Muscle of leg (tissue), 11 donors: ENCODE measurements around the gene TIMM22. TPM values are rescaled to one million over a fixed set of nuclear protein-coding genes. Genes with fewer than 3 reads are reported as not detected.

ENCODE experiments used
- DNase-seq: peaks from one replicate; pipeline ENCODE4 v3.0.0; 2013
- H3K27ac ChIP-seq: one replicate; pipeline ENCODE4 v1.5.1; 2013; ENCODE audit warnings: mild to moderate bottlenecking, low read length, control low read depth
- H3K27me3 ChIP-seq: one replicate; pipeline ENCODE4 v1.6.1; 2013; ENCODE audit warnings: low read length; ENCODE audit not compliant: control insufficient read depth, insufficient read depth
- H3K36me3 ChIP-seq: one replicate; pipeline ENCODE4 v1.6.1; 2013; ENCODE audit warnings: low read length; ENCODE audit not compliant: control insufficient read depth, insufficient read depth
- H3K4me1 ChIP-seq: one replicate; pipeline ENCODE4 v1.6.1; 2013; ENCODE audit warnings: low read length; ENCODE audit not compliant: control insufficient read depth, insufficient read depth
- H3K4me3 ChIP-seq: one replicate; pipeline ENCODE4 v1.5.1; 2013; ENCODE audit warnings: low read length, control low read depth
- H3K9me3 ChIP-seq: replicated peaks from 2 replicates; pipeline ENCODE4 v1.6.1; 2013; ENCODE audit warnings: low read depth, low read length; ENCODE audit not compliant: control insufficient read depth
- WGBS: methylation state at CpG from one replicate; pipeline ENCODE4 v1.1.5; 2013; ENCODE audit warnings: missing lambda C conversion rate; ENCODE audit not compliant: insufficient coverage; 5-methylcytosine and 5-hydroxymethylcytosine counted together
- polyA plus RNA-seq, 8 donors: library from polyadenylated mRNA; unstranded; fragments of 120-200 nt; gene quantifications; one replicate each; pipeline versions ENCODE4 v1.2.1 to v1.2.3, GENCODE V29; 2013; ENCODE audit warnings: inconsistent platforms in 1 of 8, low replicate concordance in 1 of 8; ENCODE audit not compliant: insufficient read length in 8 of 8, insufficient read depth in 1 of 8
- total RNA-seq: library from RNA; stranded (reverse); fragments of 120-200 nt; gene quantifications from one replicate; pipeline ENCODE4 v1.2.4, GENCODE V29; 2013

TIMM22 gene
- total and polyA plus RNA-seq, 9 donors = 14.9 to 17.8 (median 16.4) TPM

- Histone ChIP-seq H3K9me3 (no peaks in the 10 kb centered on the region), H3K36me3 (peaks cover 61% of the 10 kb centered on the region), H3K27me3 (no peaks in the 10 kb centered on the region), H3K4me1 (peaks cover 81% of the 10 kb centered on the region), H3K27ac (peak overlapping the region; percentile 97), H3K4me3 (no peak overlapping the region)
- peak; percentile 90 for DNase-seq
- 43% methylated on average over 7 of the region's 15 CpGs for WGBS
These were observed 3.9 kb downstream of the TIMM22 start for GRCh38 chr17:1000597-1001461.

GRCh38 chr17:1001640-1002411 lies 4.9 kb downstream of the TIMM22 start:
- DNase-seq = no peak
- Histone ChIP-seq H3K4me1 (peaks cover 85% of the 10 kb centered on the region), H3K27me3 (no peaks in the 10 kb centered on the region), H3K36me3 (peaks cover 69% of the 10 kb centered on the region), H3K9me3 (no peaks in the 10 kb centered on the region), H3K27ac (peak overlapping the region; percentile 97), H3K4me3 (no peak overlapping the region)
- 75% methylated on average over 9 of the region's 18 CpGs for WGBS

GRCh38 chr17:1002412-1002753 lies 5.5 kb downstream of the TIMM22 start:
- H3K4me1 ChIP-seq = peaks cover 89% of the 10 kb centered on the region
- peak overlapping the region; percentile 97 for H3K27ac ChIP-seq
- peaks cover 74% of the 10 kb centered on the region for H3K36me3 ChIP-seq
- DNase-seq = no peak
- H3K27me3 ChIP-seq = no peaks in the 10 kb centered on the region
- no peaks in the 10 kb centered on the region for H3K9me3 ChIP-seq
- WGBS = 65% methylated on average over 2 of the region's 4 CpGs
- no peak overlapping the region for H3K4me3 ChIP-seq

DNA sequence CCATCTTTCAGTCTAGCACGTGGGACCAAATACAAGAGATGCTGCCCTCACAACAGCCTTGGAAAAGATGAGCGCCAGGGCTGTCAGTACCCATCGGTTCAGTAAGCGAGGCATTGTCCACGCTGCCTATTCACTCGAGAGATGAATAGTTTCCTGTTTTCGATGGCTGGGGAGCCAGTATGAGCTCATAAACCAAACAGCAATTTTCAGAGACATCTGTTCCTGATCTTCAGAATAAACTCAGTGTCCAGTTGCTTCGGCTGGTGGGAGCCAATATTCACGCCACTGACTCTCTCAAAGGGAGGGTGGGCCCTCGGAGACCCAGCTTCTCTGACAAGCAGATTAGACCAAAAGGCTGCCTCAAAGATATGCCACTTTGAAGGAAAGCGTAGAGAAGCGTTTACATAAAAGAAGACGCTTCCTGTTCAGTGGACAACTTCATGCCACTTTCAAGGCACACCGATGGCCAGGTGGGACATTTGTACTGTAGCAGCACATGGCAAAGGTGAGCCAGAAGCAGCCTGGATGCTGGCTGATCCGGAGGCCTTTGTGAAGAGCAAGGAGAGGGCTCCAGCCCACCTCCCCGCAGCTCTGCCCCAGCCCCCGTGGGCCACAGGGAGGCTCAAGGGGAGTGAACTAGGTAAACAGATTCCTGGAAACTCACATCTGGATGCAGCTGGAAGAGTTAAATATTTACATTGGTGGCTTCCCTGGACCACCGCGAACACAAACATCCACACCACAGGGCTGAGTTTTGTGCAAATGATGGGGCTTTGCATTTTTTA lies 6.0 kb downstream of the TIMM22 start:
- no peaks in the 10 kb centered on the region for H3K27me3 ChIP-seq
- no peak overlapping the region for H3K4me3 ChIP-seq
- H3K27ac ChIP-seq = peak overlapping the region; percentile 97
- H3K4me1 ChIP-seq = peaks cover 92% of the 10 kb centered on the region
- peak; percentile 80 for DNase-seq
- H3K36me3 ChIP-seq = peaks cover 78% of the 10 kb centered on the region
- WGBS = 23% methylated on average over 11 of the region's 19 CpGs
- no peaks in the 10 kb centered on the region for H3K9me3 ChIP-seq

GRCh38 chr17:1003633-1003971 lies 6.7 kb downstream of the TIMM22 start:
- DNase-seq = no peak
- Histone ChIP-seq H3K4me3 (no peak overlapping the region), H3K4me1 (peaks cover 92% of the 10 kb centered on the region), H3K27me3 (no peaks in the 10 kb centered on the region), H3K27ac (peak overlapping the region; percentile 39), H3K36me3 (peaks cover 76% of the 10 kb centered on the region), H3K9me3 (no peaks in the 10 kb centered on the region)
- 76% methylated on average over 5 of the region's 5 CpGs for WGBS

DNA sequence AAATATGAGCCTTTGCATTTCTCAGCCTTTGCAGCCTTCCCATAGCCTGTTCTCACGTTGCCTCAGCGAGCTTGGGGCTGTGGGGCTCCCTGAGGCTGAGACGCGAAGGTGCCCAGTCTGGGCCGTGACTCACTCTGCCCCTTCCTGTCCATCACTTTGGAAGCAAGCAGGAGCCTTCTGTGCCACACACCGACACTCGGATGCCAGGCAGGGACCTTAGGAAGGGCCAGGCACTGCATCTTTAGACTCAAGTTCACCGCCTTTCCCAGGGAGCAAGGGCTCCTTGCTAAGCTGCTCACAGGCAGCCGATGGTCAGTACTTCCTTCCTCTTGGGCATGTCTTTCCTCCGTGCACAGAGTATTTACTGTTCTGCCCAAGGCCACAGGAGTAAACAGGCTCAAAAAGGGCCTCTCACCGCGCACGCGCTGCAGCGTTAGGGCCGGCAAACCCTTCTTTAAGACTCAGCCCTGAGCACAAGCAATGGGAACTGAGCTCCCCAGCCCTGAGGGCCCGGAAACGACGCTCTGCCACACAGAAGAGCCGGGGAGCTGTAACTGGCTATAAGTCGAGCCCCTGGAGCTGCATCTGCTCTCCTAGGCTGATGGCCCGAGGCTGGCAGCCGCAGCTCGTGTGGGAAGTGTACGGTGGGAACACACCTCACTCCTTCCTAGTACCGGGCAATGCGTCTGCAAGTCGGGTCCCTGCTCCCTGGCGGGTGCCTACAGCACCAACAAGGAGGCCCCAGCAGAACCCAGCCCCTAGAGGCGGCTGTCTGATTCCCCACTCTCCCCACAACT lies 7.2 kb downstream of the TIMM22 start:
- Histone ChIP-seq H3K4me1 (peaks cover 96% of the 10 kb centered on the region), H3K27me3 (no peaks in the 10 kb centered on the region), H3K27ac (peak overlapping the region; percentile 39), H3K9me3 (no peaks in the 10 kb centered on the region), H3K36me3 (peaks cover 77% of the 10 kb centered on the region), H3K4me3 (no peak overlapping the region)
- no peak for DNase-seq
- WGBS = 70% methylated on average over 30 of the region's 30 CpGs

DNA sequence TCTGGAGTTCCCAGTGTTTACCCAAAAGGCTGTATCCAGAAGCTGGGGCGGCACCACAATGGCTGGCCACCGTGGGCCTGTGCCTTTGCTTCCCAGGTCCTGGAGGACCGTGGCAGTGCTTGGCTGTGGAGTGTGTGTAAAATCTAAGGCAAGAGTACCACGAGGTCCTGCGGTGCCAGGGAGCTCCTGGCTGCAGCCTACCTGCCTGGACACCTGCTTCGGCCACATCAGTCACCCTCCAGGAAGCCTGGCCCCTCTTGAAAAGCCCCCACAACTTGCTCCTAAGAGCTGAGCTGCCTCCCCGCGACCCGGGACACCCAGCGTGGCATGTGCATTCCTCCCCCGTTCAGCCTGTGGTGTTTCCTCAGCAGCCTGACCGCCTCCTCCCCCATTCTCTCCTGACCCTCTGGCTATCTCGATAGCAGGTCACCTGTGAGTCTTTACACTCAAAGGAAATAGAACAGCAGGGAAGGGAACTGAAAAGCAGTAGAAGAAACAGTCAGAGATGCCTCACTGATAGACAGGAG lies 7.9 kb downstream of the TIMM22 start:
- no peak for DNase-seq
- Histone ChIP-seq H3K27ac (no peak overlapping the region), H3K36me3 (peaks cover 79% of the 10 kb centered on the region), H3K27me3 (no peaks in the 10 kb centered on the region), H3K4me3 (no peak overlapping the region), H3K4me1 (peaks cover 96% of the 10 kb centered on the region), H3K9me3 (no peaks in the 10 kb centered on the region)
- 54% methylated on average over 6 of the region's 13 CpGs for WGBS

- peak overlapping the region; percentile 73 for H3K27ac ChIP-seq
- H3K9me3 ChIP-seq = no peaks in the 10 kb centered on the region
- no peaks in the 10 kb centered on the region for H3K27me3 ChIP-seq
- peaks cover 81% of the 10 kb centered on the region for H3K36me3 ChIP-seq
- peaks cover 97% of the 10 kb centered on the region for H3K4me1 ChIP-seq
- no peak overlapping the region for H3K4me3 ChIP-seq
- WGBS = 40% methylated on average over 17 of the region's 23 CpGs
- DNase-seq = peak; percentile 84
These were observed 8.5 kb downstream of the TIMM22 start for GRCh38 chr17:1005361-1005946.

DNA sequence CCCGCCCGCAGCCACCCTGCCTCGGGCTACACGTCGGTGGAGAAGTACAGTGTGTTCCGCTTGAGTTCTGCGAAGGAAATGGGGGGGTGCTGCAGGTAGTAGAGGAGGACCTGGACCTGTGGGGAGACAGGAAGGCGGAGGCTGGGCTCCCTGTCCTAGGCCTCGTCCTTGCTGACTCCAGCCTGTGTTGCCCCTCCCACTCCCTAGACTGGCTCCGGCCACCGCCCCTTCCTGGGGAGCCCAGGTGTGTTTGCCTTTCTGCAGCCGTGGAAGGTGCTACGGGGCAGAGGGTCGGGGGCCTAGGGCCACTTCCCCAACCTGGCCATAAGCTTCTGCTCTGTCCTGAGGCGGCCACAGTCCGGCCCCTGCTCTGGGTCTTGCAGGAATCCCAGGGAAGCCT lies 9.1 kb downstream of the TIMM22 start:
- Histone ChIP-seq H3K4me1 (peaks cover 97% of the 10 kb centered on the region), H3K27ac (peak overlapping the region; percentile 73), H3K36me3 (peaks cover 81% of the 10 kb centered on the region), H3K27me3 (no peaks in the 10 kb centered on the region), H3K4me3 (no peak overlapping the region), H3K9me3 (no peaks in the 10 kb centered on the region)
- no peak for DNase-seq
- 77% methylated on average over 8 of the region's 16 CpGs for WGBS
